Stimulated activated CD4-positive, alpha-beta T cell treated with anti-CD3 and anti-CD28 coated beads, Interleukin-2, amount 100 ng/mL, for 4 hours (primary cell): ENCODE data around the gene CCDC9.
"Not testable (repeated sequence)": the region's sequence is repeated elsewhere in the genome, so short reads cannot be mapped to it uniquely, and the experiment has no call there.

Source experiments
- DNase-seq: peaks from one replicate; pipeline ENCODE4 v3.0.0-alpha.2; 2020; ENCODE audit warnings: low read depth

CCDC9 gene

GRCh38 chr19:47300867-47301266 lies 44.5 kb downstream of the CCDC9 start:
- not testable (repeated sequence) for DNase-seq

- DNase-seq = no peak
These were observed 45.9 kb downstream of the CCDC9 start for GRCh38 chr19:47302249-47302648.

GRCh38 chr19:47303966-47304365 lies 47.6 kb downstream of the CCDC9 start:
- DNase-seq = no peak

GRCh38 chr19:47305309-47305751 lies 49.0 kb downstream of the CCDC9 start:
- DNase-seq = peak; percentile 26

- no peak for DNase-seq
These were observed 50.0 kb downstream of the CCDC9 start for GRCh38 chr19:47306303-47306702.

- no peak for DNase-seq
These were observed 52.7 kb downstream of the CCDC9 start for GRCh38 chr19:47309038-47309437.

- no peak for DNase-seq
These were observed 53.3 kb downstream of the CCDC9 start, which contains the start of gene C5AR1 for GRCh38 chr19:47309608-47310007. Gene C5AR1, plus strand, starts transcription at chr19:47309861. Its CDS starts 35 bp downstream, at chr19:47309896.

- DNase-seq = no peak
These were observed 54.0 kb downstream of the CCDC9 start for GRCh38 chr19:47310323-47310722.

- DNase-seq = no peak
These were observed 54.5 kb downstream of the CCDC9 start for GRCh38 chr19:47310819-47311218.

- DNase-seq = no peak
These were observed 56.2 kb downstream of the CCDC9 start for GRCh38 chr19:47312366-47313006.

GRCh38 chr19:47313754-47314295 lies 57.5 kb downstream of the CCDC9 start:
- no peak for DNase-seq

- DNase-seq = peak; percentile 6
These were observed 58.9 kb downstream of the CCDC9 start for GRCh38 chr19:47315125-47315821.

- DNase-seq = no peak
These were observed 60.2 kb downstream of the CCDC9 start for GRCh38 chr19:47316513-47316912.

GRCh38 chr19:47319923-47320871 lies 63.9 kb downstream of the CCDC9 start:
- no peak for DNase-seq
